ENCODE measurements around the gene TECPR2. TPM values are rescaled to one million over a fixed set of nuclear protein-coding genes. Genes with fewer than 3 reads are reported as not detected.

The TECPR2 gene
- total and polyA plus RNA-seq, 2 of the 13 experiments (the other 11 are each of a cell fraction or from before 2014, with no cell fraction given): 3.5 to 5.7 TPM

- TF ChIP-seq ZNF574 (CRISPR knock-in tag; IDR thresholded peaks at IDR 0.05) (peak; percentile 60; the same call in 1 of the 2 replicates), RFX5 (IDR thresholded peaks at IDR 0.05; ENCODE audit: low read depth, low read length) (no peak), ZNF878 (CRISPR knock-in tag; IDR thresholded peaks at IDR 0.05) (0 out of 2 replicates have a peak, but pooled peaks have one; percentile 5), TIGD3 (CRISPR knock-in tag; IDR thresholded peaks at IDR 0.05; ENCODE audit: borderline replicate concordance) (no peak), RARG (CRISPR knock-in tag; IDR thresholded peaks at IDR 0.05; ENCODE audit: low read depth) (no peak), THRA (CRISPR knock-in tag; IDR thresholded peaks at IDR 0.05; ENCODE audit: borderline replicate concordance) (peak; percentile 90; the same call in 1 of the 2 replicates), KAT7 (CRISPR knock-in tag; IDR thresholded peaks at IDR 0.05; ENCODE audit: borderline replicate concordance) (no peak), ZMYM3 (CRISPR knock-in tag; IDR thresholded peaks at IDR 0.05) (peak; percentile 68; the same call in 1 of the 2 replicates), ZNF235 (CRISPR knock-in tag; IDR thresholded peaks at IDR 0.05; ENCODE audit: borderline replicate concordance) (no peak), ZNF788 (CRISPR knock-in tag; IDR thresholded peaks at IDR 0.05; ENCODE audit: borderline replicate concordance) (peak; percentile 77; the same call in 1 of the 2 replicates), HMGXB4 (CRISPR knock-in tag; IDR thresholded peaks at IDR 0.05; ENCODE audit: borderline replicate concordance in 1 of 2, low read depth in 1 of 2) (peak; percentile 72 to 78; a peak in 2 of 4 replicates), ZNF839 (CRISPR knock-in tag; IDR thresholded peaks at IDR 0.05; ENCODE audit: borderline replicate concordance) (no peak), ZFP91 (CRISPR knock-in tag; IDR thresholded peaks at IDR 0.05; ENCODE audit: borderline replicate concordance) (peak; percentile 39; the same call in 1 of the 2 replicates), CREB3 (CRISPR knock-in tag; IDR thresholded peaks at IDR 0.05) (no peak), SCMH1 (CRISPR knock-in tag; IDR thresholded peaks at IDR 0.05; ENCODE audit: borderline replicate concordance) (no peak)
Observed at GRCh38 chr14:102320671-102321455, 41.9 kb upstream of the TECPR2 start (continued).
